Caco-2 (cell line): ENCODE results near the gene TMPRSS6. TPM values are rescaled to one million over a fixed set of nuclear protein-coding genes. Genes with fewer than 3 reads are reported as not detected.

ENCODE experiments used
- BruUV-seq: library from RNA; stranded (reverse); fragments of 400-500 nt; replicated peaks from 2 replicates; lab custom pipeline; 2021; lab: Mats Ljungman, UMichigan
- CTCF ChIA-PET: fragments of 300-600 bp; sonication (Branson Sonifier 250); formaldehyde crosslinking; loops from one replicate; lab custom pipeline; 2022; ENCODE audit warnings: antibody characterized with exemption; lab: Charles Lee
- POLR2A ChIA-PET: fragments of 300-600 bp; sonication (Branson Sonifier 250); formaldehyde crosslinking; loops from one replicate; lab custom pipeline; 2022; ENCODE audit warnings: antibody characterized with exemption; lab: Charles Lee
- DNase-seq, 2 experiments: peaks; one replicate each; pipeline versions ENCODE4 v3.0.0 to v3.0.0-alpha.2; 2020 to 2022
- H3K27me3 ChIP-seq: replicated peaks from 2 replicates; pipeline ENCODE4 v1.6.0; 2011; ENCODE audit warnings: low read length; ENCODE audit not compliant: control insufficient read depth, insufficient read depth
- H3K36me3 ChIP-seq: 2 replicates; pipeline ENCODE4 v1.5.1; 2011; ENCODE audit warnings: low read length; ENCODE audit not compliant: control insufficient read depth, insufficient read depth
- H3K4me1 ChIP-seq: fragments of 250-450 bp; sonication (Bioruptor Pico); 2 replicates; pipeline ENCODE4 v1.5.1; 2020; ENCODE audit warnings: mild to moderate bottlenecking
- H3K4me3 ChIP-seq: 2 replicates; pipeline ENCODE4 v1.5.1; 2011; ENCODE audit warnings: low read depth, mild to moderate bottlenecking, control low read depth, low read length
- H3K9me3 ChIP-seq: fragments of 250-450 bp; sonication (Bioruptor Pico); 2 replicates; pipeline ENCODE4 v1.5.1; 2020; ENCODE audit warnings: mild to moderate bottlenecking, moderate library complexity
- H3K27ac Mint-ChIP-seq: one replicate; pipeline ENCODE4 v1.8.0; 2022; ENCODE audit warnings: mixed read lengths; ENCODE audit not compliant: unreplicated experiment
- H3K27me3 Mint-ChIP-seq: one replicate; pipeline ENCODE4 v1.8.0; 2022; ENCODE audit warnings: mixed read lengths; ENCODE audit not compliant: insufficient read depth, unreplicated experiment
- H3K36me3 Mint-ChIP-seq: one replicate; pipeline ENCODE4 v1.8.0; 2022; ENCODE audit warnings: mild to moderate bottlenecking, mixed read lengths; ENCODE audit not compliant: insufficient read depth, unreplicated experiment
- H3K4me1 Mint-ChIP-seq: one replicate; pipeline ENCODE4 v1.8.0; 2022; ENCODE audit warnings: low read depth, mixed read lengths; ENCODE audit not compliant: unreplicated experiment
- H3K4me3 Mint-ChIP-seq: one replicate; pipeline ENCODE4 v1.8.0; 2022; ENCODE audit warnings: mild to moderate bottlenecking, moderate library complexity, mixed read lengths; ENCODE audit not compliant: unreplicated experiment
- H3K9me3 Mint-ChIP-seq: one replicate; pipeline ENCODE4 v1.8.0; 2022; ENCODE audit warnings: mixed read lengths; ENCODE audit not compliant: unreplicated experiment
- CTCF ChIP-seq, 2 experiments: fragments of 200-600 bp in 1 of 2; IDR thresholded peaks; 1 replicate in 1 of 2; 2 replicates in 1 of 2; pipeline versions ENCODE4 v1.5.1 to v1.8.0; 2011 to 2022; ENCODE audit warnings: antibody characterized with exemption in 1 of 2, control low read depth in 1 of 2, inconsistent platforms in 1 of 2, low read depth in 1 of 2, low read length in 1 of 2, mild to moderate bottlenecking in 1 of 2, moderate library complexity in 1 of 2; ENCODE audit not compliant: insufficient read depth in 1 of 2, severe bottlenecking in 1 of 2, unreplicated experiment in 1 of 2
- intact Hi-C: fragments of 100-400 bp; cut with micrococcal nuclease; formaldehyde crosslinking; loops from one replicate; pipeline ENCODE4 v1.10.0; 2022; ENCODE audit not compliant: unreplicated experiment
- total RNA-seq: library from RNA; stranded (reverse); gene quantifications from 2 replicates; pipeline ENCODE4 v1.2.3, GENCODE V29; 2022

Gene TMPRSS6
- total RNA-seq, 1 experiment from 2014 or later: 1.6 TPM

- Histone ChIP-seq H3K4me3 (no peak overlapping the region), H3K9me3 (no peaks in the 10 kb centered on the region), H3K4me1 (no peaks in the 10 kb centered on the region), H3K27me3 (no peaks in the 10 kb centered on the region), H3K36me3 (no peaks in the 10 kb centered on the region)
- Mint-ChIP-seq H3K36me3 (no peaks in the 10 kb centered on the region), H3K9me3 (no peaks in the 10 kb centered on the region), H3K4me3 (no peak overlapping the region), H3K4me1 (no peaks in the 10 kb centered on the region), H3K27me3 (no peaks in the 10 kb centered on the region), H3K27ac (no peak overlapping the region)
- POLR2A ChIA-PET: interaction anchor here (0.6 kb wide), 1 partner anchor 35 kb away, joined by 3 read pairs; no protein-coding TSS in a partner anchor
- intact Hi-C loops: no loop called here
- CTCF ChIA-PET: interaction anchor here (0.6 kb wide), 1 partner anchor 630 kb away, joined by 5 read pairs; no protein-coding TSS in a partner anchor
- DNase-seq: no peak
- TF ChIP-seq CTCF (IDR thresholded peaks at IDR 0.05; ENCODE audit: insufficient read depth in 1 of 2, low read depth in 1 of 2, low read length in 1 of 2, severe bottlenecking in 1 of 2, unreplicated experiment in 1 of 2): no peak
- BruUV-seq: no TSS peak
Measured at GRCh38 chr22:37119872-37120271, 10.4 kb upstream of the TMPRSS6 start.

- CTCF ChIA-PET: interaction anchor here (0.7 kb wide), 1 partner anchor 22 kb away, joined by 5 read pairs; no protein-coding TSS in a partner anchor
- no peaks in the 10 kb centered on the region for H3K27me3 Mint-ChIP-seq
Measured at GRCh38 chr22:37118083-37118482, 8.6 kb upstream of the TMPRSS6 start.

GRCh38 chr22:37117092-37117491 is 7.6 kb upstream of the TMPRSS6 start:
- H3K4me1 Mint-ChIP-seq: no peaks in the 10 kb centered on the region
- H3K4me1 ChIP-seq: no peaks in the 10 kb centered on the region
- no peaks in the 10 kb centered on the region for H3K9me3 ChIP-seq
- H3K36me3 ChIP-seq: no peaks in the 10 kb centered on the region
- TF ChIP-seq CTCF (IDR thresholded peaks at IDR 0.05; ENCODE audit: insufficient read depth in 1 of 2, low read depth in 1 of 2, low read length in 1 of 2, severe bottlenecking in 1 of 2, unreplicated experiment in 1 of 2): no peak
- no peak overlapping the region for H3K4me3 ChIP-seq
- no TSS peak for BruUV-seq
- no peaks in the 10 kb centered on the region for H3K9me3 Mint-ChIP-seq
- DNase-seq: no peak
- no peak overlapping the region for H3K27ac Mint-ChIP-seq
- no peaks in the 10 kb centered on the region for H3K27me3 ChIP-seq
- intact Hi-C loops: no loop called here
- no peaks in the 10 kb centered on the region for H3K27me3 Mint-ChIP-seq
- ChIA-PET POLR2A (no interaction called here), CTCF (no interaction called here)
- H3K36me3 Mint-ChIP-seq: no peaks in the 10 kb centered on the region
- no peak overlapping the region for H3K4me3 Mint-ChIP-seq

More at GRCh38 chr22:37118083-37118482, 8.6 kb upstream of the TMPRSS6 start:
- Histone ChIP-seq H3K36me3 (no peaks in the 10 kb centered on the region), H3K4me1 (no peaks in the 10 kb centered on the region), H3K27me3 (no peaks in the 10 kb centered on the region), H3K4me3 (no peak overlapping the region), H3K9me3 (no peaks in the 10 kb centered on the region)
- DNase-seq: no peak
- intact Hi-C loops: no loop called here
- H3K27ac Mint-ChIP-seq: no peak overlapping the region
- no peaks in the 10 kb centered on the region for H3K4me1 Mint-ChIP-seq
- H3K36me3 Mint-ChIP-seq: no peaks in the 10 kb centered on the region
- no peak overlapping the region for H3K4me3 Mint-ChIP-seq
- H3K9me3 Mint-ChIP-seq: no peaks in the 10 kb centered on the region
- no TSS peak for BruUV-seq
- POLR2A ChIA-PET: no interaction called here
- no peak for TF ChIP-seq CTCF (IDR thresholded peaks at IDR 0.05; ENCODE audit: insufficient read depth in 1 of 2, low read depth in 1 of 2, low read length in 1 of 2, severe bottlenecking in 1 of 2, unreplicated experiment in 1 of 2)
